Stimulated activated CD8-positive, alpha-beta memory T cell treated with anti-CD3 and anti-CD28 coated beads, Interleukin-7, amount 100 ng/mL, for 24 hours (primary cell): ENCODE data around the gene PAGE2B.
"Not testable (repeated sequence)": the region's sequence is repeated elsewhere in the genome, so short reads cannot be mapped to it uniquely, and the experiment has no call there.

Experiments
- DNase-seq: peaks from one replicate; pipeline ENCODE4 v3.0.0-alpha.2; 2020; ENCODE audit warnings: low read depth

Gene PAGE2B

GRCh38 chrX:55074851-55075467 is at the start of gene PAGE2B:
Gene PAGE2B (plus strand): TSS chrX:55075030. CDS start chrX:55076042, 1,012 bp downstream.
- no peak for DNase-seq

- no peak for DNase-seq
These were observed 48.7 kb upstream of the PAGE2B start for GRCh38 chrX:55026143-55026542.

DNA sequence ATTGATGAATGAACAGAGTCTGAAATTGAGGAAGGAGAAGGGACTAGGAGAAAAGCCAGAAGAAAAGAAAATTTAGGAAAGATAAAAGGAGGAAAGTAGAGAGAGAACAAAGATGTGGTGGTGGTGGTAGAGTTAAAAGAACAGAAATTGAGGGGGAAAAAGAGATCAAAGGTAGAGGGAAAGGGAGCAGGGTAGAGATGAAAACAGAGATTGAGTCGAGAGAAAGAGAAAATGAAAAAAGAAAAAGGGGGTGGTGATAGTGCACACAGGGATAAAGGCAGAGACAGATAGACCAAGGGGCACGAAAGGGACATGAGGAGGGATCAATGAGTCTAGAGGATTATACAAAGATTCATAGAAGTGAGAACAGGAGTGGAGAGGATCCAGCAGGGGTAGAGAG is 48.0 kb upstream of the PAGE2B start:
- DNase-seq: no peak

GRCh38 chrX:55028040-55028439 is 46.8 kb upstream of the PAGE2B start:
- DNase-seq: no peak

DNA sequence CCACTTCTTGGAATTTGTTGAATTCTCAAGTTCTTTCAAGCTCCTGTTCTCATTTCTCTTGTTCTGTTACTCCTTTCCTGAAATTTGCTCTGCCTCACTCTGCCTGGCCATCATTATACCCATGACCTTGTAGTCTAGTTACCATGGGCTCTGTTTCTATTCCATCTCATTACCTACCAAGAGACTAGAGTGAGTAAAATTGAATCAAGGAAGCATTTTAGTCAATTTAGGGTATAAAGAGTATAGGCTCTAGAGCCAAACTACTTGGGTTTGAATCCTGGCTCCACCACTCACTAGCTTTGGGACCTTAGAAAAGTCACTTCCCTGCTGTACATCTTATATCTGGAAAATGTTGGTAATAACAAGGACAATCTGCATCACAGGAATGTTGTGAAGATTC is 46.2 kb upstream of the PAGE2B start:
- DNase-seq: no peak

DNA sequence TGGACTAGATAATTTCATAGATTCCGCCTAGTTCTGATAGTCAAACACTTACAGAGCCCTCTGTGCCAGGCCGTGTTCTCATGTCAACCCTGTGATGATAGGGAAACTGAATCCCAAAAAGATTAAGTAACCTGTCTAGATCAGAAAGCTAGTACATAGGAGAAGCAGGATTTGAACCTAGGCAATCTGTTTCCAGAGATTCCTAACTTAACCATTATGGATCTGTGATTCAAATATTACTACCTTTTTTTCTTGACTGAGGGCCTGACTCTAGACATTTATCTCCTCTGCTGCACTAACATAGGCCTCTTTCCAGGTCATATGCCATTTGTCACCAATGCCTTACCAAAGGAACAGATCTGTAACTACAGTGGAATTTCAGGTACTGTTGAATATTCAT is 45.5 kb upstream of the PAGE2B start:
- no peak for DNase-seq

DNA sequence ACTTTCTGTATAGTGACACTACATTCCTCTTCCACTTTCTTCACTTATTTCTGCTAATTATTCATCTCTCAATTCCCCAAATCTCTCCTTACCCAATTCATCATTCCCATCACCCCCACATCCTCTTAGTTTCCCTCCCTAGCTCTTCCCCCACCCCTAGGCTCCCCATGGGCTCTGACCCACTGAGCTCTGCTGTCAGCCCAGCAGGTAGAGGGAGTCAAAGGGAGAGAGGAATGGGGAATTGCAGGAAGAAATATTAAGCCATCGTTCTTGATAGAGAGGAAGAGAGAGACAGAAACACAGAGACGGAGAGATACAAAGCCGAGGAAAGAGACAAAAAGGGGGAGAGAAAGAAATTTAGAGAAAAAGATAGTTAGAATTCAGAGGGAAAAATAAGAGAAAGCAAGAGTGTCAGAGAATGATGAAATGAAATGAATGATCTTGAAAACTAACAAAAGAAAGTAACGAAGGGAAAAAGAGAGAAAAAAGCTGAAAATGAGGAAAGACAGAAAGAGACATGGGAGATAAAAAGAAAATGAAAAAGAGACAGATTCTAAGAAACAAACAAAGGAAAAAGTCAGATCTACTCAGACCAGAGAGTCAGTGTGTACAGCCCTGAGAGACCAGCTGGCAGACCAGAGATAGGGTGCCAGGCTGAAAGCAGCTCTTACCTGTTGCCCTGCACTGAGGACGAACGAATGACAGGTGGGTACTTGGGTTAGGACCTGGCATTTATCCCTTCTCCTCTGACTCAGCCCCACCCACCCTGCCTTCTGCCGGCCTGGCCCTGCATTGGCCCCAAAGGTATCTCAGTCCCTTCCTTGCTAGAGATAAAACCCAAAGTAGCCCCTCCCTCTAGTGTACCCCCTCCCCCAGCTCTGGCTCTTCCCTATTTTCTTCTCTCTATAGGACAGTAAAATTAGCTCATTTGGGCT is 44.3 kb upstream of the PAGE2B start, which contains the start of gene ALAS2:
Gene ALAS2 (minus strand): TSS at position 707 of the 935 bp plus-strand sequence. CDS start 4,977 bp downstream, outside the sequence.
- no peak for DNase-seq

DNA sequence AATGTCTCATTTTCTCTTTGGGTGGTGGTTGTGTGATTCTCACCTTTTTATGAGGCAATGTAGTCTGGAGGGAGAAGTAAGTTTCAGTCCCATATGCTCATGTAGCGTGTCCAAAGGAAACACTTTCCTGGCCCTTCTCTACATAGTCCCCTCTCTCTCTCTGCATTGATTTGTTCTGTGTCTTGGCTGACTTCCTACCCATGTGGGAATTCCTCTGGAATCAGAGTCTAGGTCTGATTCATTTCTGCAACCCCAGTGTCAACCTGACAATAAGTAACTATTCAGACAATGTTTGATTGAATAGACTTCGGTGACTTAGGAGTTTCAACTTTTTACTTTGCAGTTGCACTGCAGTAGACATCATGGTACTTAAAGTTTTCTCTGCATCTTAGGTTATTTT is 41.4 kb upstream of the PAGE2B start:
- DNase-seq: no peak

DNA sequence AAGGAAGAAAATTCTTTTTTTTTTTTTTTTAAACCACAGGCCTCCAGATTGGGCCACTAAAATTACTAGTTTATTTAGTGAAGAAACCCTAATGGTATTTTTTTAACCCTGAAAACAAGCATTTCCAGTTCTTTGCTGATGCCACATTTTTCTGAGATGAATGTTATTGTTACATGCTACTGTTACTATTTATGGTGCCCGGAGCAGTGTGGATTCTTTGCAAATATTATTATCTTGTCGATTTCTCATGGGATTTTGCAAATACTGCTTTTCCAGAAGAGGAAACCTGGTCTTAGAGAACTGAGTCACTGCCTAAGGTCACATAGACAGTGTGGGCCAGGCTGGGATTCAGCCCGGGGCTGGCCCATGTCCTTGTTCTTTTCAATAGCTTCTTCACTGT is 35.4 kb upstream of the PAGE2B start:
- DNase-seq: no peak

DNA sequence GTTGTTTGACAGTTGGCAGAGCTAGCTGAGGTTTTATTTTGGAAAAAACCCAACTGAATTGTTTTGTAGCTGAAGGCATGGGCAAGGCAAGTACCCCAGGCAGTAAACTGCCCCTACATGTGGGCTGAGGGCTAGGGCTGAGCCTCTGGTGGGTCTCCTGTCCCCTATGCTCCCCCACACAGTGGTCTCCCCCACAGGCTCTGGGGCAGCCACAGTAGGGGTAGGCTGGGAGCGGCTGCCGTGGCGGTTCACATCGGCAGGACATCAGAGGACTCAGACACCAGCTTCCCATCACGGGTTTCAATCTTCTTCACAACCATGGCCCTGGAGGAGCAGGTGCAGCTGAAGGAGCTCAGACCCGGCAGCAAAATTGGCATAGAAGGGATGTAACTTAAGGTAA is 33.3 kb upstream of the PAGE2B start:
- DNase-seq: no peak

DNA sequence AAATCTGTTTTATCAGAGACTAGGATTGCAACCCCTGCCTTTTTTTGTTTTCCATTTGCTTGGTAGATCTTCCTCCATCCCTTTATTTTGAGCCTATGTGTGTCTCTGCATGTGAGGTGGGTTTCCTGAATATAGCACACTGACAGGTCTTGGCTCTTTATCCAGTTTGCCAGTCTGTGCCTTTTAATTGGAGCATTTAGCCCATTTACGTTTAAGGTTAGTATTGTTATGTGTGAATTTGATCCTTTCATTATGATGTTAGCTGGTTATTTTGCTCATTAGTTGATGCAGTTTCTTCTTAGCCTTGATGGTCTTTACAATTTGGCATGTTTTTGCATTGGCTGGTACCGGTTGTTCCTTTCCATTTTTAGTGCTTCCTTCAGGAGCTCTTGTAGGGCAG is 24.2 kb upstream of the PAGE2B start:
- DNase-seq: not testable (repeated sequence)

- DNase-seq: no peak
These were observed 17.8 kb upstream of the PAGE2B start for GRCh38 chrX:55056820-55057674.

GRCh38 chrX:55057675-55058249 is 17.1 kb upstream of the PAGE2B start:
- DNase-seq: no peak

- DNase-seq: not testable (repeated sequence)
These were observed 7.7 kb upstream of the PAGE2B start for GRCh38 chrX:55067180-55067579.

DNA sequence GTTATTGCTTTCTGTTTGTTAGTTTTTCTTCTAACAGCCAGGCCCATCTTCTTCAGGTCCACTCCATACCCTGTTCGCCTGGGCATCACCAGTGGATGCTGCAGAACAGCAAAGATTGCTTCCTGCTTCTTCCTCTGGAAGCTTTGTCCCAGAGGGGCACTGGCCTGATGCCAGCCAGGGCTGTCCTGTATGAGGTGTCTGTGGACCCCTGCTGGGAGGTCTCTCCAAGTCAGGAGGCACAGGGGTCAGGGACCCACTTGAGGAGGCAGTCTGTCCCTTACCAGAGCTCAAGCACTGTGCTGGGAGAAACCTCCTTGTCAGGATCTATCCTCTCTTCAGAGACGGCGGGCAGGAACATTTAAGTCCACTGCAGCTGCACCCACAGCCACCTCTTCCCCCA is 2.5 kb upstream of the PAGE2B start:
- no peak for DNase-seq

GRCh38 chrX:55088795-55089489 is 14.1 kb downstream of the PAGE2B start, which contains the start of gene PAGE2:
Gene PAGE2 (plus strand): TSS chrX:55089018. CDS start chrX:55090021, 1,003 bp downstream.
- DNase-seq: no peak

GRCh38 chrX:55098691-55099090 is 23.9 kb downstream of the PAGE2B start:
- DNase-seq: no peak

DNA sequence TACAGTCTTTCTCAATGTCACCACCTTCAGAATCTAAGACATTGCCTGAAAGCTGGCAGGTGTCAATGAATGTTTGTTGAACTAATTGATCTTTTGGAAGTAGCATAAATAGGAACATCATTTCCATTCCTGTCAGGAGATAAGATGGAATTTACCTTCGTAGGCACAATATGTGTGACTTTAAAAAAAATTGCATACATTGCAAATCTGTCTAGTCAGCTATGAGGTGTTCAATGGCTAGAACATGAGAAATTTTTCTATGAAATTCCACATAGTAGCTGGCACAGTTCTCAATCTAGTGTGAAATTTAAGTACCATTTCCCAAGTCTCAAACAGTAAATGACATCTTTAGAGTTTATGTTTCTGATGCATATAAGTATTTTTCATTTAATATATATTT is 24.3 kb downstream of the PAGE2B start:
- DNase-seq: no peak

GRCh38 chrX:55102754-55103153 is 27.9 kb downstream of the PAGE2B start:
- no peak for DNase-seq

DNA sequence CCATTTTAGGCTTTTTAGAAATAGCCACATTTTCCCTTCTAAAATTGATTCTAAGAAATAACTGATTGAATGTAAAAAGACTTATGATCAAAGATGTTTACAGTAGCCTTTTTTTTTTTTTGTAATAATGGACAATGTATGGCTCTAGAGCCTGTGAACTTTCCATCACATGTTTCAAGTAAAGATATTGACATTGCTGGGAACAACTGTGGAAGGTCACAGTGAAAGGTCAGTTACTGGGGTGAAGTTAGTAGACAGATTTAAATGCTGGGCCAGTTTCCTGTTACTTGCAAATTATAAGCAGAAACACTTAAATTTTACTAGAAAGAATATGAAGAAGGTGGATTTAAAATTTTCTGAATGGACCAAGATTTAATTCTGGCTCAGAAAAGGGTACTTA is 32.4 kb downstream of the PAGE2B start:
- no peak for DNase-seq

- DNase-seq: no peak
These were observed 33.1 kb downstream of the PAGE2B start for GRCh38 chrX:55107911-55108310.
